ENCODE results near the gene FLT4.

GRCh38 chr5:180646963-180647305 lies 2.5 kb downstream of the FLT4 start:
- TF ChIP-seq CTCF (IDR thresholded peaks at IDR 0.05) (no peak), POLR2A (IDR thresholded peaks at IDR 0.05) (no peak)

Measured in ovary (tissue), 3 donors.